ENCODE data around the gene PRDM10. TPM values are rescaled to one million over a fixed set of nuclear protein-coding genes. Genes with fewer than 3 reads are reported as not detected.
"Not testable (repeated sequence)": the region's sequence is repeated elsewhere in the genome, so short reads cannot be mapped to it uniquely, and the experiment has no call there.

The PRDM10 gene
- total and polyA plus RNA-seq, 10 of the 15 experiments (the other 5 are each of a cell fraction or from before 2014, with no cell fraction given): 0.93 to 6.2 (median 4.1) TPM

DNA sequence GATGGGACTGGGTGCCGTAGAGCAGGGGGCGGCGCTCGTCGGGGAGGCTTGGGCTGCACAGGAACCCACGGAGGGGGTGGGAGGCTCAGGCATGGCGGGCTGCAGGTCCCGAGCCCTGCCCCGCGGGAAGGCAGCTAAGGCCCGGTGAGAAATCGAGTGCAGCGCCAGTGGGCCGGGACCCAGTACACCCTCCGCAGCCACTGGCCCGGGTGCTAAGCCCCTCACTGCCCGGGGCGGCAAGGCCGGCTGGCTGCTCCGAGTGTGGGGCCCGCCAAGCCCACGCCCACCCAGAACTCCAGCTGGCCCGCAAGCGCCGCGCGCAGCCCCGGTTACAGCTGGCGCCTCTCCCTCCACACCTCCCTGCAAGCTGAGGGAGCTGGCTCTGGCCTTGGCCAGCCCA is 30.8 kb downstream of the PRDM10 start:
- in situ Hi-C loops (cut with MboI); H4K20me1 ChIP-seq (ENCODE audit: control insufficient read depth, insufficient read depth); H3K79me2 ChIP-seq (ENCODE audit: control insufficient read depth, insufficient read depth, low read length); H3K9ac ChIP-seq (ENCODE audit: control insufficient read depth, insufficient read depth, low read length); ATAC-seq; H3K4me2 ChIP-seq (ENCODE audit: control insufficient read depth, insufficient read depth); BruUV-seq (replicated peaks); intact Hi-C loops (cut with micrococcal nuclease; ENCODE audit: unreplicated experiment); POLR2A ChIA-PET; H2AFZ ChIP-seq (ENCODE audit: control insufficient read depth, low read depth, low read length); H3K27ac ChIP-seq (ENCODE audit: control insufficient read depth, insufficient read depth); H3K36me3 ChIP-seq (ENCODE audit: control insufficient read depth in 2 of 2, insufficient read depth in 2 of 2, low read length in 1 of 2); DNase-seq (ENCODE audit: low read depth, low spot score); FAIRE-seq; H3K4me1 ChIP-seq (ENCODE audit: control insufficient read depth, insufficient read depth, low read length); H3K27me3 ChIP-seq (replicated peaks in 1 of 2; ENCODE audit: control insufficient read depth in 2 of 2, insufficient read depth in 2 of 2, low read length in 1 of 2); H3K4me3 ChIP-seq; H3K9me3 ChIP-seq (replicated peaks; ENCODE audit: control insufficient read depth, insufficient read depth, low read length): not testable (repeated sequence)
- ChIA-PET CTCF (interaction anchor here (1.6 to 2.1 kb wide), 2 partner anchors 15 to 161 kb away, joined by 3 to 16 read pairs; no protein-coding TSS in a partner anchor), SMC1A (ENCODE audit: uncharacterized antibody, unreplicated experiment) (interaction anchor here (1.3 to 1.4 kb wide), 2 partner anchors 16 to 26 kb away, joined by 3 read pairs; no protein-coding TSS in a partner anchor), RAD21 (ENCODE audit: unreplicated experiment) (interaction anchor here (2.3 kb wide), 1 partner anchor 161 kb away, joined by 7 read pairs; no protein-coding TSS in a partner anchor)
- 95% methylated on average over 22 of the region's 29 CpGs for WGBS (ENCODE audit: insufficient coverage, insufficient replicate concordance, low lambda C conversion rate, missing lambda C conversion rate)

DNA sequence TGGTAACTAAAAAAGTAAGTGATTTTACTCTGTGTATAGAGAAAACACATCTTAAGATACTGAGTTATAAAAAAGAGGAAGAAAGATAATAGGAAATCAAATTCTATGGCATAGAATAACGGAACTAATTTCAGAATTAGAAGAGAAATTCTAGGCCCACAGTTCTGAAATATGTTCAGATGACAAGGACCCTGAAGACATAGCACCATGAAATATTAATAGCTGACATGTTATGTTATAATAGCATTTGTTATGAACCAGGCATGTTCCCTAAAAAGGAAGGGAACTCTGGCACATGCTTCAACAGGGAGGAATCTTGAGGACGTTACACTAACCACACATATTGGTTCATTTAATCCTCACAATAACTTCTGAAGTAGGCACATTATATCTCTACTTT is 32.7 kb downstream of the PRDM10 start:
- intact Hi-C loops (cut with micrococcal nuclease; ENCODE audit: unreplicated experiment): no loop called here
- peaks cover 6% of the 10 kb centered on the region; the same call in 1 of the 2 replicates for H3K4me1 ChIP-seq (ENCODE audit: control insufficient read depth, insufficient read depth, low read length)
- H3K4me2 ChIP-seq (ENCODE audit: control insufficient read depth, insufficient read depth): no peak overlapping the region
- H3K79me2 ChIP-seq (ENCODE audit: control insufficient read depth, insufficient read depth, low read length): no peaks in the 10 kb centered on the region
- no peak overlapping the region for H2AFZ ChIP-seq (ENCODE audit: control insufficient read depth, low read depth, low read length)
- H3K27me3 ChIP-seq (replicated peaks in 1 of 2; ENCODE audit: control insufficient read depth in 2 of 2, insufficient read depth in 2 of 2, low read length in 1 of 2): no peaks in the 10 kb centered on the region
- ATAC-seq: no peak
- H3K27ac ChIP-seq (ENCODE audit: control insufficient read depth, insufficient read depth): no peak overlapping the region
- ChIA-PET POLR2A (no interaction called here), SMC1A (ENCODE audit: uncharacterized antibody, unreplicated experiment) (interaction anchor here (2.1 kb wide), 1 partner anchor 29 kb away, joined by 4 read pairs; no protein-coding TSS in a partner anchor), RAD21 (ENCODE audit: unreplicated experiment) (no interaction called here), CTCF (no interaction called here)
- H4K20me1 ChIP-seq (ENCODE audit: control insufficient read depth, insufficient read depth): no peaks in the 10 kb centered on the region
- H3K4me3 ChIP-seq: no peak overlapping the region
- FAIRE-seq: no peak
- DNase-seq (ENCODE audit: low read depth, low spot score): no peak
- H3K9me3 ChIP-seq (replicated peaks; ENCODE audit: control insufficient read depth, insufficient read depth, low read length): no peaks in the 10 kb centered on the region
- no TSS peak for BruUV-seq (replicated peaks)
- WGBS (ENCODE audit: insufficient coverage, insufficient replicate concordance, low lambda C conversion rate, missing lambda C conversion rate): 100% methylated on average over 2 of the region's 2 CpGs
- in situ Hi-C loops (cut with MboI): no loop called here
- no peaks in the 10 kb centered on the region for H3K36me3 ChIP-seq (ENCODE audit: control insufficient read depth in 2 of 2, insufficient read depth in 2 of 2, low read length in 1 of 2)
- H3K9ac ChIP-seq (ENCODE audit: control insufficient read depth, insufficient read depth, low read length): no peak overlapping the region
- TF ChIP-seq CBFB (IDR thresholded peaks at IDR 0.05; ENCODE audit: low read depth): no peak
- TF ChIP-seq, protein P1, sequence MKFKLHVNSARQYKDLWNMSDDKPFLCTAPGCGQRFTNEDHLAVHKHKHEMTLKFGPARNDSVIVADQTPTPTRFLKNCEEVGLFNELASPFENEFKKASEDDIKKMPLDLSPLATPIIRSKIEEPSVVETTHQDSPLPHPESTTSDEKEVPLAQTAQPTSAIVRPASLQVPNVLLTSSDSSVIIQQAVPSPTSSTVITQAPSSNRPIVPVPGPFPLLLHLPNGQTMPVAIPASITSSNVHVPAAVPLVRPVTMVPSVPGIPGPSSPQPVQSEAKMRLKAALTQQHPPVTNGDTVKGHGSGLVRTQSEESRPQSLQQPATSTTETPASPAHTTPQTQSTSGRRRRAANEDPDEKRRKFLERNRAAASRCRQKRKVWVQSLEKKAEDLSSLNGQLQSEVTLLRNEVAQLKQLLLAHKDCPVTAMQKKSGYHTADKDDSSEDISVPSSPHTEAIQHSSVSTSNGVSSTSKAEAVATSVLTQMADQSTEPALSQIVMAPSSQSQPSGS (IDR thresholded peaks at IDR 0.05; ENCODE audit: low read length): no peak
- TF ChIP-seq, protein P2, sequence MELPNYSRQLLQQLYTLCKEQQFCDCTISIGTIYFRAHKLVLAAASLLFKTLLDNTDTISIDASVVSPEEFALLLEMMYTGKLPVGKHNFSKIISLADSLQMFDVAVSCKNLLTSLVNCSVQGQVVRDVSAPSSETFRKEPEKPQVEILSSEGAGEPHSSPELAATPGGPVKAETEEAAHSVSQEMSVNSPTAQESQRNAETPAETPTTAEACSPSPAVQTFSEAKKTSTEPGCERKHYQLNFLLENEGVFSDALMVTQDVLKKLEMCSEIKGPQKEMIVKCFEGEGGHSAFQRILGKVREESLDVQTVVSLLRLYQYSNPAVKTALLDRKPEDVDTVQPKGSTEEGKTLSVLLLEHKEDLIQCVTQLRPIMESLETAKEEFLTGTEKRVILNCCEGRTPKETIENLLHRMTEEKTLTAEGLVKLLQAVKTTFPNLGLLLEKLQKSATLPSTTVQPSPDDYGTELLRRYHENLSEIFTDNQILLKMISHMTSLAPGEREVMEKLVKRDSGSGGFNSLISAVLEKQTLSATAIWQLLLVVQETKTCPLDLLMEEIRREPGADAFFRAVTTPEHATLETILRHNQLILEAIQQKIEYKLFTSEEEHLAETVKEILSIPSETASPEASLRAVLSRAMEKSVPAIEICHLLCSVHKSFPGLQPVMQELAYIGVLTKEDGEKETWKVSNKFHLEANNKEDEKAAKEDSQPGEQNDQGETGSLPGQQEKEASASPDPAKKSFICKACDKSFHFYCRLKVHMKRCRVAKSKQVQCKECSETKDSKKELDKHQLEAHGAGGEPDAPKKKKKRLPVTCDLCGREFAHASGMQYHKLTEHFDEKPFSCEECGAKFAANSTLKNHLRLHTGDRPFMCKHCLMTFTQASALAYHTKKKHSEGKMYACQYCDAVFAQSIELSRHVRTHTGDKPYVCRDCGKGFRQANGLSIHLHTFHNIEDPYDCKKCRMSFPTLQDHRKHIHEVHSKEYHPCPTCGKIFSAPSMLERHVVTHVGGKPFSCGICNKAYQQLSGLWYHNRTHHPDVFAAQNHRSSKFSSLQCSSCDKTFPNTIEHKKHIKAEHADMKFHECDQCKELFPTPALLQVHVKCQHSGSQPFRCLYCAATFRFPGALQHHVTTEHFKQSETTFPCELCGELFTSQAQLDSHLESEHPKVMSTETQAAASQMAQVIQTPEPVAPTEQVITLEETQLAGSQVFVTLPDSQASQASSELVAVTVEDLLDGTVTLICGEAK (IDR thresholded peaks at IDR 0.05; ENCODE audit: borderline replicate concordance): no peak
- TF ChIP-seq, protein P3, sequence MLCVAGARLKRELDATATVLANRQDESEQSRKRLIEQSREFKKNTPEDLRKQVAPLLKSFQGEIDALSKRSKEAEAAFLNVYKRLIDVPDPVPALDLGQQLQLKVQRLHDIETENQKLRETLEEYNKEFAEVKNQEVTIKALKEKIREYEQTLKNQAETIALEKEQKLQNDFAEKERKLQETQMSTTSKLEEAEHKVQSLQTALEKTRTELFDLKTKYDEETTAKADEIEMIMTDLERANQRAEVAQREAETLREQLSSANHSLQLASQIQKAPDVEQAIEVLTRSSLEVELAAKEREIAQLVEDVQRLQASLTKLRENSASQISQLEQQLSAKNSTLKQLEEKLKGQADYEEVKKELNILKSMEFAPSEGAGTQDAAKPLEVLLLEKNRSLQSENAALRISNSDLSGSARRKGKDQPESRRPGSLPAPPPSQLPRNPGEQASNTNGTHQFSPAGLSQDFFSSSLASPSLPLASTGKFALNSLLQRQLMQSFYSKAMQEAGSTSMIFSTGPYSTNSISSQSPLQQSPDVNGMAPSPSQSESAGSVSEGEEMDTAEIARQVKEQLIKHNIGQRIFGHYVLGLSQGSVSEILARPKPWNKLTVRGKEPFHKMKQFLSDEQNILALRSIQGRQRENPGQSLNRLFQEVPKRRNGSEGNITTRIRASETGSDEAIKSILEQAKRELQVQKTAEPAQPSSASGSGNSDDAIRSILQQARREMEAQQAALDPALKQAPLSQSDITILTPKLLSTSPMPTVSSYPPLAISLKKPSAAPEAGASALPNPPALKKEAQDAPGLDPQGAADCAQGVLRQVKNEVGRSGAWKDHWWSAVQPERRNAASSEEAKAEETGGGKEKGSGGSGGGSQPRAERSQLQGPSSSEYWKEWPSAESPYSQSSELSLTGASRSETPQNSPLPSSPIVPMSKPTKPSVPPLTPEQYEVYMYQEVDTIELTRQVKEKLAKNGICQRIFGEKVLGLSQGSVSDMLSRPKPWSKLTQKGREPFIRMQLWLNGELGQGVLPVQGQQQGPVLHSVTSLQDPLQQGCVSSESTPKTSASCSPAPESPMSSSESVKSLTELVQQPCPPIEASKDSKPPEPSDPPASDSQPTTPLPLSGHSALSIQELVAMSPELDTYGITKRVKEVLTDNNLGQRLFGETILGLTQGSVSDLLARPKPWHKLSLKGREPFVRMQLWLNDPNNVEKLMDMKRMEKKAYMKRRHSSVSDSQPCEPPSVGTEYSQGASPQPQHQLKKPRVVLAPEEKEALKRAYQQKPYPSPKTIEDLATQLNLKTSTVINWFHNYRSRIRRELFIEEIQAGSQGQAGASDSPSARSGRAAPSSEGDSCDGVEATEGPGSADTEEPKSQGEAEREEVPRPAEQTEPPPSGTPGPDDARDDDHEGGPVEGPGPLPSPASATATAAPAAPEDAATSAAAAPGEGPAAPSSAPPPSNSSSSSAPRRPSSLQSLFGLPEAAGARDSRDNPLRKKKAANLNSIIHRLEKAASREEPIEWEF (IDR thresholded peaks at IDR 0.05; ENCODE audit: insufficient replicate concordance, low read depth, low read length): no peak

All from GM12878 (cell line).